Measurements from ENCODE around the gene KCTD7.
"Not testable (repeated sequence)": the region's sequence is repeated elsewhere in the genome, so short reads cannot be mapped to it uniquely, and the experiment has no call there.

KCTD7 gene

DNA sequence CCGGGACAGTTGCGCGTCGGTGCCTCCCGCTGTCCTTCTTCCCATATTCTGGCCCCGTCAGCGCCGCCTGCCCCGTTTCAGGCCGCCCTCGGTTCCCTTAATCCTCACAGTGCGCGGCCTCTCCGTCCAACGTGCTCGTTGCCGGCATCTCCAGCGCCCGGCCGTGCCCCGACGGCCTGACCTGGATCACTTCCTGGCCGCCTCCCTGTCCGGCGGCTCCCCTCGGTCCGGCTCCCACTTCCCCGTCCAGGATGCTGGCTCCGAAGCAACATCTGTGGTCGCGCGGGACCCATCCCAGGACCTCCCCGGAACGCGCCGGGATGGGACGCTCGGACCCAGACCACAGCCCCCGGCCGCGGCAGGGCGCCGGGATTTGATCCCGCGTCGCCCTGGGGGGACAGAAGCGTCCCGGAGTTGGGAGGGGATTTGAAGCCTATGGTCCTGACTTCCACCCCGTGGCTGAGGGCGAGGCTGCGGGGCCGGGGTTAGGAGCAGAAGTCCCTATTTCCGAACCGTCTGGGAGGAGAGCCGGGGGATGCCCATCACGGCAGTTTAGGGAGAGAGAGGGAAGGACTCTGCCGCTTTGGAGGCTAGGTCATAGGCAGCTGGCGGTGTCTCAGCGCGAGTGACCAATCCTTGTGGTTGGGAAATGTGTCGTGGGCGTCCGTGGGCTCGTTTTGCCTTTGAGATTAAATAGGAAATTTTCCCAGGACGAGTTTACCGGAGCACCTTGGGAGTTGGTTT, 53.8 kb downstream of the KCTD7 start:
- no peak for DNase-seq (ENCODE audit: low spot score)

DNA sequence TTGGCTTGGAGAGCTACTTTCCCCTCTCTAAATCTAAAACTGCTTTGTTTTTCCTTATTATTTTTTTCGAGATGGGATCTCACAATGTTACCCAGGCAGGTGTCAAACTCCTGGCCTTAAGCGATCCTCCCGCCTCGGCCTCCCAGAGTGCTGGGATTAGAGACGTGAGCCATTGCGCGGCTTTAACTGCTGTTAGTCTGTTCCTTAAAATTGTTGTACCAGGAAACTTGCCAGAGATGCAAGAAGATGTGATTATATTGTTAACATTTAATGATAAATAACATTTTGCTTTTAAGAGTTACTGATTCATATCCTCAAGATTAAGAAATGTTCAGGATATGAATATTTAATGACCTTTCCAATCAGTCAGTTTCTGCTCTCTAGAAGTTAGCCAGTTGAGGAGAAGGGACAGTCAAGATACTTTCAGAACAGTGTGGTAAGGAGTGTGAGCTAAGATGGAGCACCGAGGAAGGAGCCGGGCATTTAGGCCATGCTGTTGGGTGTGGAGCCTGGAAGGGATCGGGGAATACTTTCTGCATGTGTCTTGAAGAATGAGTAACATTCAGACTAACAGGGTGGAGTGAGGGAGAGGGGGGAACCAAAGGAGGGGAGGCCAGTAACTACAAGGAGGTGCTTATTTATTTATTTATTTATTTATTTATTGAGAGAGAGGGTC, 54.6 kb downstream of the KCTD7 start:
- DNase-seq (ENCODE audit: low spot score) = not testable (repeated sequence)

DNA sequence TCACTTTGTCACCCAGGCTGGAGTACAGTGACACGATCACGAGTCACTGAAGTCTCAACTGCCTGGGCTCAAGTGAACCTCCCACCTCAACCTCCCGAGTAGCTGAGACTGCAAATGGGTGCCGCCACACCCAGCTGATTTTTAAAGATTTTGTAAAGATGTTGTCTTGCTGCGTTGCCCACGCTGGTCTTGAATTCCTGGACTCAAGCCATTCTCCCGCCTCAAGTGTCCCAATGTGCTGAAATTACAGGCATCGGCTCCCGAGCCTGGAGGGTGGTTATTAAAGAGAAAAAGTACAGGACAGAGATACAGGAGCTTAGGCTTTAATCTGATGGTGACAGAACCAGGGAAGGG, 55.1 kb downstream of the KCTD7 start:
- DNase-seq (ENCODE audit: low spot score) = no peak

DNA sequence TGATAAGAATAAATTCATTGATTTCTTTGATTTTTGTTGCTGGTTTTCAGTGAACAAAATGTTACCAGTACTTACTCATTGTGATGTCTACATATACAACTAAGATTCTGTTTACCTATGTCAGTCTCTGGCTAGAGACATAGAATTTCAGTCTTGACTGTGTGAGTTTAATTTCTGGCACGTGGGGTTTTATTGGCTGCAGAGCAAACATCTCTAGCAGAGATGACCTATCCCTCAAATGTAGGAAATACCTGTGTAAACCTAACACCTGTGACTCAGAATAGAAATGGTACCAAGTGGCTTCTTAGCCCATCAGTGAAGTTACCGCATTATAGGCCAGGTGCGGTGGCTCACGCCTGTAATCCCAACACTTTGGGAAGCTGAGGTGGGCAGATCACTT, 57.0 kb downstream of the KCTD7 start:
- DNase-seq (ENCODE audit: low spot score) = not testable (repeated sequence)

DNA sequence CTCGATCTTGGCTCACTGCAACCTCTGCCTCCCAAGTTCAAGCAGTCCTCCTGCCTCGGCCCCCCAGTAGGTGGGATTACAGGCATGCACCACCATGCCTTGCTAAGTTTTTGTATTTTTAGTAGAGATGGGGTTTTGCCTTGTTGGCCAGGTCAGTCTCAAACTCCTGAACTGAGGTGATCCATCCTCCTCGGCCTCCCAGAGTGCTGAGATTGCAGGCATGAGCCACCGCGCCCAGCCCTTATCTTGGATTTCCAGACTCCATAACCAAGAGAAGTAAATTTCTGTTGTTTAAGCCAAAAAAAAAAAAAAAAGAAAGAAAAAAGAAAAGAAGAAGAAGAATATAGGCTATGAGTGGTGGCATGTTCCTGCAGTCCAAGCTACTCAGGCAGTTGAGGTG, 58.5 kb downstream of the KCTD7 start:
- DNase-seq (ENCODE audit: low spot score) = no peak

DNA sequence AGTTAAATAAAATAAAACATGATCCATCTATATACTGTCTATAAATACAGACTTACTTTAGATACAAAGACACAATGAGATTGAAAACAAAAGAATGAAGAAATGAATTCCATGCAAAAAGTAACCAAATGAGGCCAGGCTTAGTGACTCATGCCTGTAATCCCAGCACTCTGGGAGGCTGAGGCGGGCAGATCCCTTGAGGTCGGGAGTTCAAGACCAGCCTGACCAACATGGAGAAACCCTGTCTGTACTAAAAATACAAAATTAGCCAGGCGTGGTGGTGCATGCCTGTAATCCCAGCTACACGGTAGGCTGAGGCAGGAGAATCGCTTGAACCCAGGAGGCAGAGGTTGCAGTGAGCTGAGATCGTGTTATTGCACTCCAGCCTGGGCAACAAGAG, 59.0 kb downstream of the KCTD7 start:
- DNase-seq (ENCODE audit: low spot score) = not testable (repeated sequence)

DNA sequence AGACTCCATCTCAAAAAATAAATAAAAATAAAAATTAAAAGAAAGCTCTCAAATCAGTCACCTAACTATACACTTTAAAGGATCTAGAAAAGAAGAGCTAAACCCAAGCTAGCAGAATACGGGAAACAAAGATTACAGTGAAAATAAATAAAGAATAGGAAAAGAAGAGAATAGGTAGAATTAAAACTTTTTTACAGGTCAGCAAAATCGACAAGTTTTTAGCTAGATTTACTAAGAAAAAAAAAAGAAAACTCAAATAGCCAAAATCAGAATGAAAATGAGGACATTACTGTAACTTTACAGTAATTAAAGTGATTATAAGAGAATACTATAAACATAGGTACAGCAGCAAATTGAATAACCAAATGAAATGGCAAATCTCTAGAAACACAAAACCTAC, 60.4 kb downstream of the KCTD7 start:
- no peak for DNase-seq (ENCODE audit: low spot score)

DNA sequence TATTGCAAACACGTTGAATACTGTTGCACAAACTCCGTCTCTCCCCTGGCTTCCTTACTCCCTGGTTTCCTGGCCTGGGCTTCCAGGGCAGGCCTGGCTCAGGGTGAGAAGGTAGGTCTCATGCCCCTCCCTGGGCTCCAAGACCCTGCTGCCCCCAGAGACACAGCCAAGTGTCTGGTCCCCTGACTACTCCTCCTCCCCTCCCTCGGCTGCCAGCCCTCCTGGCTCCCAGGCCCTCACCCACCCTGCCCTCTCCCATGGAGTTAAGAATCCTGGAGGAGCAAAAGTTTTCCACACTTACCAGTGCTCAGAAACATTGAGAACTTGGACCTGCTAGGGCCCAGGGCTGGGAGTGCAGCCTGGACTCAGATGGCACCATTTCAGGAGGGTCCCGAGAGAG, 64.7 kb downstream of the KCTD7 start:
- no peak for DNase-seq (ENCODE audit: low spot score)
